Ectodermal cell (in vitro differentiated cells): ENCODE measurements around the gene FRY.

ENCODE experiments used
- H3K27ac ChIP-seq: 2 replicates; pipeline ENCODE4 v1.7.0; 2013; ENCODE audit warnings: mild to moderate bottlenecking, low read depth, low read length; ENCODE audit not compliant: insufficient read depth, poor library complexity, severe bottlenecking
- H3K27me3 ChIP-seq: 2 replicates; pipeline ENCODE4 v1.7.0; 2013; ENCODE audit warnings: mild to moderate bottlenecking, low read length; ENCODE audit not compliant: insufficient read depth, control insufficient read depth, poor library complexity, severe bottlenecking
- H3K36me3 ChIP-seq: one replicate; pipeline ENCODE4 v1.7.0; 2013; ENCODE audit warnings: low read length; ENCODE audit not compliant: control insufficient read depth, insufficient read depth
- H3K4me1 ChIP-seq: one replicate; pipeline ENCODE4 v1.7.0; 2013; ENCODE audit warnings: low read length; ENCODE audit not compliant: control insufficient read depth, insufficient read depth
- H3K4me3 ChIP-seq: 2 replicates; pipeline ENCODE4 v1.7.0; 2013; ENCODE audit warnings: low read depth, low read length, control low read depth; ENCODE audit not compliant: insufficient read depth
- H3K9me3 ChIP-seq: 2 replicates; pipeline ENCODE4 v1.7.0; 2013; ENCODE audit warnings: mild to moderate bottlenecking, low read length, moderate library complexity; ENCODE audit not compliant: control insufficient read depth
- WGBS, 2 experiments: methylation state at CpG; one replicate each; pipeline ENCODE4 v1.1.7; 2013; ENCODE audit warnings: missing lambda C conversion rate in 2 of 2; 5-methylcytosine and 5-hydroxymethylcytosine counted together

The FRY gene

DNA sequence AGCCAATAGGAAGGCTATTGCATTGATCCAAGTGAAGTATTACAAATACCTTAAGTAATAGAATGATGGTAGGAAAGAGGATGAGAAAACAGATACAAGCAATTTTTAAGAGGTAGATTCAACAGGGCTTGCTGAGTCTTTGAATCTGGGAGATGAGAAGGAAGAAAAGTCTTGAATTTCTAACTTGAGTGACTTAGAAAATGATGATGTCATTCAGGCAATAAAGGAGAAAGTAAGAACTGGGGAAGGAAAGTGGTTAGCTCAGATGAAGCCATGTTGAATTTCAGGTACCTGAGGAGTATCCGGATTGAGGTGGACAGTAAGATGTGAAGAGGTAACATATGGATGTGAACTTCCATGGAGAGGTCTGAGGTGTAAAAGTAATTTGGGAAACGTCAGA, 15.5 kb upstream of the FRY start:
- no peaks in the 10 kb centered on the region for H3K27me3 ChIP-seq
- H3K4me3 ChIP-seq, result no peak overlapping the region
- no peaks in the 10 kb centered on the region for H3K9me3 ChIP-seq
- no peak overlapping the region for H3K27ac ChIP-seq
- 90 to 91% methylated on average over 2 of the region's 2 CpGs for WGBS, 2 experiments
- H3K36me3 ChIP-seq, result no peaks in the 10 kb centered on the region
- no peaks in the 10 kb centered on the region for H3K4me1 ChIP-seq

DNA sequence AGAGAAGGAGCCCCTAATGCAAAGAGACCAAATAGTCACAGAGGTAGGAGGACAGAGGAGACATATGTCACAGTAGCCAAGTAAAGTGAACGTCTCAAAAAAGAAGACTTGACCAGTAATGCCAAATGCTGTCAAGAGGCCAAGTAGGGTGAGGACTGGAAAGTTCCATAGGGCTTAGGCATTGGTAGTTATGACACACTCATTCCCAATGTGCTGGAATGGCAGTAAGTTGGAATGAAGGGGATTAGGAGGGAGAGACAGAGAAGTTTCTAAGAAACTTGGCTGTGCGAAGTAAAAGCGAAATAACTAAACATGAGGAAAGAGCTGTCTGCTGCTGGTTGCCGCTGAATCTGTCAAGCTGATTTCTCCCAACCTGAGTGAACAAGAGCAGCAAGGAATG, 14.9 kb upstream of the FRY start:
- 96 to 97% methylated on average over 4 of the region's 4 CpGs for WGBS, 2 experiments
- Histone ChIP-seq H3K4me1 (peaks cover 4% of the 10 kb centered on the region), H3K27ac (no peak overlapping the region)

DNA sequence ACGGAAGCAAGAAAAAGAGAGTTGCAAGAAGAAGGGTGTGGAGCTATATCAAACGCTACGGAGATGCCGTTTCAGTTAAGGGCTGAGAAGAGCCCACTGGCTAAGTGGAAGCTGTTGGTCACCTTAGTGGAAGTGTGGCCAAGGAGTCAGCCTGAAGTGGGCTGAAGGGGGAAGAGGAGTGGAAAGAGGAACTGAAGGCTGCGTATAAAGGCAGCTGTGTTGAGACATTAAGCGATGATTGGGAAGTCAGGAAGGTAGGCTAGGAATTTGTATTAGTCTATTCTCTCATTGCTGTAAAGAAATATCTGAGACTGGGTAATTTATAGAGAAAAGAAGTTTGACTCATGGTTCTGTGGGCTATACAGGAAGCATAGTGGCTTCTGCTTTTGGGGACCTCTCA, 14.1 kb upstream of the FRY start:
- Histone ChIP-seq H3K27me3 (no peaks in the 10 kb centered on the region), H3K4me1 (peaks cover 10% of the 10 kb centered on the region), H3K9me3 (no peaks in the 10 kb centered on the region), H3K4me3 (no peak overlapping the region), H3K36me3 (no peaks in the 10 kb centered on the region), H3K27ac (no peak overlapping the region)
- 96 to 97% methylated on average over 6 of the region's 6 CpGs for WGBS, 2 experiments

More for the DNA sequence above, 14.9 kb upstream of the FRY start:
- no peaks in the 10 kb centered on the region for H3K9me3 ChIP-seq
- no peaks in the 10 kb centered on the region for H3K36me3 ChIP-seq
- no peak overlapping the region for H3K4me3 ChIP-seq
- no peaks in the 10 kb centered on the region for H3K27me3 ChIP-seq

DNA sequence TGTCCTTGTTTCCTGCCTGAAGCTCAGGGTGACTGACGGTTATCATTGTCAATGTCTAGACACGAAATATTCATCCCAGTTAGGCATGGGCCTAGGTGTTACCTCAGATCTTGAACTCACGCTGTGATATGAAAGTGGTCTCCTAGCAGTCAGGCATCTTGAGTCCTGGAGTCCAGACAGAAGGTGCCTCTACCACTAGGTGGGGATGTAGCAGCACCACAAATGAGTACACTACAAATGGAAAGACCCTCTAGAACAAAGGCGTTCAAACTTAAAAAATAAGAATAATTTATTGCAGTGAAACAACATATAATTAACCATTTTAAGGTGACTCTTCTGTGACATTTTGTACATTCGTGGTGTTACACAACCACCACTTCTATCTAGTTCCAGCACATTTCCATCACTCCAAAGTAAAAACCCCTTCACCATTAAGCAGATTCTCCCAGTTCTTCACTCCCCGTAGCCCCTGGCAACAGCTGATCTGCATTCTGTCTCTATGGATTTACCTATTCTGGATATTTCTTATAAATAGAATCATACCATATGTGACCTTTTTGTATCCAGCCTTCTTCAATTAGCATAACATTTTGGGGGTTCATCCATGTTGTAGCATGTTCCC, 11.9 kb upstream of the FRY start:
- H3K27me3 ChIP-seq, result no peaks in the 10 kb centered on the region
- H3K36me3 ChIP-seq, result no peaks in the 10 kb centered on the region
- no peak overlapping the region for H3K4me3 ChIP-seq
- WGBS, 2 experiments, result 48 to 55% methylated on average over 5 to 6 of the region's 6 CpGs
- H3K4me1 ChIP-seq, result peaks cover 12% of the 10 kb centered on the region
- no peak overlapping the region for H3K27ac ChIP-seq
- H3K9me3 ChIP-seq, result no peaks in the 10 kb centered on the region

DNA sequence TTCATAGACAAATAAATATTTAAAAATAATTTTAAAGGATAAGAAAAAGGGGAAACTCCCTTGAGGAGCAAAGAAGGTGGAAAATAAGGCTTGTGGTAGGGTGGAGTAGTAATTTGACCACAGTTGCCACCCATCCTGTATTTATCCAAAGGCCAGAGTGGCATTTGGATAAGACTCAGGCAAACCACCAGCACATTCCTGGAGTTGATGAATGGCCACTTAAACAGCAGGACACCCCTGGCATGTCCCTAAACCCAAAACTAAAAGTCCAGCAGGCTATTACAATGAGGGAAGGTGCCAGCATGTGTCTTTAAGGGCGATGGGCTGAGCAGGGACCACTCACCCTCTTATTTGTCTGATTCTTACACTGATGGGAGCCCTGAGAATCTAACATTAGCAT, 9.8 kb upstream of the FRY start:
- Histone ChIP-seq H3K4me1 (peaks cover 28% of the 10 kb centered on the region), H3K9me3 (no peaks in the 10 kb centered on the region), H3K27ac (peak overlapping the region; percentile 3), H3K4me3 (no peak overlapping the region), H3K36me3 (no peaks in the 10 kb centered on the region), H3K27me3 (no peaks in the 10 kb centered on the region)
- 73 to 74% methylated on average over 1 of the region's 1 CpG for WGBS, 2 experiments

DNA sequence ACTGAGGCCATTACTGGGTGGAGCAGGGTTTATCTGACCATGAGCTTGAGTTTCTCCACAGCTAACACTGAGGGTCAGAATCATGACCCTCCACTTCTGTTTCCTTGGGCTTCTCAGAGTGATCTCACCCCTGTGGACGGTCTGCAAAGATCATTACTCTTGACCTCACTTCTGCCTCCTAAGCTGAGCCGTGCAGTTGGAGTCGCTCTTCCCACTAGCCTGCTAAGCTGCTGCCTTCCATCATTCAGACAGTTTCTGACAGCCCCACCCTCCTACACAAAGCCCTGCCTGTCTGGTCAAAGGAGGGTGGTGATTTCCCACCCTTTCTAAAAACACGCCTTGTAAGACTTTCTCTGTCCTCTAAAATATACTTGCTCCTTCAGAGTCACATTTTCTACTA, 9.3 kb upstream of the FRY start:
- no peaks in the 10 kb centered on the region for H3K9me3 ChIP-seq
- no peaks in the 10 kb centered on the region for H3K27me3 ChIP-seq
- no peak overlapping the region for H3K27ac ChIP-seq
- H3K4me3 ChIP-seq, result no peak overlapping the region
- no peaks in the 10 kb centered on the region for H3K36me3 ChIP-seq
- H3K4me1 ChIP-seq, result peaks cover 32% of the 10 kb centered on the region
- WGBS, 2 experiments, result 62 to 65% methylated on average over 4 of the region's 4 CpGs

GRCh38 chr13:32023096-32023495, 8.5 kb upstream of the FRY start:
- 92 to 100% methylated on average over 3 of the region's 3 CpGs for WGBS, 2 experiments
- Histone ChIP-seq H3K9me3 (no peaks in the 10 kb centered on the region), H3K27me3 (no peaks in the 10 kb centered on the region), H3K4me3 (no peak overlapping the region), H3K36me3 (no peaks in the 10 kb centered on the region), H3K4me1 (peaks cover 35% of the 10 kb centered on the region), H3K27ac (no peak overlapping the region)

GRCh38 chr13:32023698-32024097, 7.9 kb upstream of the FRY start:
- H3K27me3 ChIP-seq, result no peaks in the 10 kb centered on the region
- H3K27ac ChIP-seq, result no peak overlapping the region
- no peaks in the 10 kb centered on the region for H3K36me3 ChIP-seq
- WGBS, 2 experiments, result 90 to 100% methylated on average over 1 to 2 of the region's 3 CpGs
- peaks cover 37% of the 10 kb centered on the region for H3K4me1 ChIP-seq
- H3K4me3 ChIP-seq, result no peak overlapping the region
- H3K9me3 ChIP-seq, result no peaks in the 10 kb centered on the region

- H3K27me3 ChIP-seq, result no peaks in the 10 kb centered on the region
- 92 to 100% methylated on average over 1 to 2 of the region's 2 CpGs for WGBS, 2 experiments
- H3K27ac ChIP-seq, result no peak overlapping the region
- H3K9me3 ChIP-seq, result no peaks in the 10 kb centered on the region
- H3K4me1 ChIP-seq, result peaks cover 38% of the 10 kb centered on the region
- no peak overlapping the region for H3K4me3 ChIP-seq
- no peaks in the 10 kb centered on the region for H3K36me3 ChIP-seq
Observed at GRCh38 chr13:32024750-32025149, 6.8 kb upstream of the FRY start.

- no peaks in the 10 kb centered on the region for H3K36me3 ChIP-seq
- H3K27ac ChIP-seq, result peak overlapping the region; percentile 71
- peaks cover 38% of the 10 kb centered on the region for H3K4me1 ChIP-seq
- no peaks in the 10 kb centered on the region for H3K27me3 ChIP-seq
- H3K9me3 ChIP-seq, result no peaks in the 10 kb centered on the region
- H3K4me3 ChIP-seq, result no peak overlapping the region
- WGBS, 2 experiments, result 0% methylated on average over 2 of the region's 2 CpGs
Observed at GRCh38 chr13:32025730-32026129, 5.8 kb upstream of the FRY start.

GRCh38 chr13:32026623-32027022, 5.0 kb upstream of the FRY start:
- no peaks in the 10 kb centered on the region for H3K27me3 ChIP-seq
- H3K9me3 ChIP-seq, result no peaks in the 10 kb centered on the region
- no peak overlapping the region for H3K4me3 ChIP-seq
- peaks cover 34% of the 10 kb centered on the region for H3K4me1 ChIP-seq
- no peak overlapping the region for H3K27ac ChIP-seq
- 82 to 89% methylated on average over 3 of the region's 3 CpGs for WGBS, 2 experiments
- no peaks in the 10 kb centered on the region for H3K36me3 ChIP-seq
